Erythroblast (primary cell): Measurements from ENCODE around the gene HNRNPAB.

Experiments used
- GATA1 ChIP-seq: IDR thresholded peaks from 2 replicates; pipeline ENCODE4 v1.6.1; 2011; ENCODE audit warnings: low read depth, mild to moderate bottlenecking, control low read depth, low read length, moderate library complexity
- POLR2A ChIP-seq: IDR thresholded peaks from 2 replicates; pipeline ENCODE4 v1.6.1; 2011; ENCODE audit warnings: mild to moderate bottlenecking, low read length

- TF ChIP-seq POLR2A (no peak), GATA1 (no peak)
These were observed 52.4 kb downstream of the HNRNPAB start for GRCh38 chr5:178256746-178257145.
